WI38 (cell line): ENCODE data around the gene AKAP13.

Experiments
- H3K4me3 ChIP-seq: 2 replicates; pipeline ENCODE4 v1.5.1; 2011; ENCODE audit warnings: low read depth, mild to moderate bottlenecking, control low read depth, low read length
- CTCF ChIP-seq: IDR thresholded peaks from 2 replicates; pipeline ENCODE4 v1.5.1; 2012; ENCODE audit warnings: low read depth, mild to moderate bottlenecking, control low read depth, low read length

AKAP13 gene

GRCh38 chr15:85545752-85546151 lies 165.3 kb downstream of the AKAP13 start:
- no peak overlapping the region for H3K4me3 ChIP-seq
- TF ChIP-seq CTCF, result no peak

GRCh38 chr15:85547386-85547785 lies 167.0 kb downstream of the AKAP13 start:
- TF ChIP-seq CTCF, result no peak
- H3K4me3 ChIP-seq, result no peak overlapping the region

GRCh38 chr15:85550283-85550682 lies 169.9 kb downstream of the AKAP13 start:
- no peak overlapping the region for H3K4me3 ChIP-seq
- no peak for TF ChIP-seq CTCF

- TF ChIP-seq CTCF, result no peak
- H3K4me3 ChIP-seq, result no peak overlapping the region
Measured at GRCh38 chr15:85551221-85551832, 170.9 kb downstream of the AKAP13 start.

- no peak overlapping the region for H3K4me3 ChIP-seq
- TF ChIP-seq CTCF, result no peak
Measured at GRCh38 chr15:85554852-85555521, 174.6 kb downstream of the AKAP13 start.

GRCh38 chr15:85555875-85556617 lies 175.6 kb downstream of the AKAP13 start:
- no peak for TF ChIP-seq CTCF
- no peak overlapping the region for H3K4me3 ChIP-seq

- no peak overlapping the region for H3K4me3 ChIP-seq
- TF ChIP-seq CTCF, result no peak
Measured at GRCh38 chr15:85556618-85556895, 176.2 kb downstream of the AKAP13 start.
